ENCODE data around the gene SLC25A34.

SLC25A34 gene

GRCh38 chr1:15751717-15752116, 15.7 kb downstream of the SLC25A34 start:
- DNase-seq (ENCODE audit: low read depth in 2 of 2, low spot score in 1 of 2) = no peak

- DNase-seq (ENCODE audit: low read depth in 2 of 2, low spot score in 1 of 2) = no peak
Measured at GRCh38 chr1:15753776-15754175, 17.7 kb downstream of the SLC25A34 start.

GRCh38 chr1:15755021-15755645, 19.1 kb downstream of the SLC25A34 start:
- DNase-seq (ENCODE audit: low read depth in 2 of 2, low spot score in 1 of 2) = no peak

- DNase-seq (ENCODE audit: low read depth in 2 of 2, low spot score in 1 of 2) = no peak
Measured at GRCh38 chr1:15755646-15756040, 19.6 kb downstream of the SLC25A34 start.

- no peak for DNase-seq (ENCODE audit: low read depth in 2 of 2, low spot score in 1 of 2)
Measured at GRCh38 chr1:15756143-15757015, 20.3 kb downstream of the SLC25A34 start.

GRCh38 chr1:15757016-15757543, 21.0 kb downstream of the SLC25A34 start:
- DNase-seq (ENCODE audit: low read depth in 2 of 2, low spot score in 1 of 2) = no peak

- DNase-seq (ENCODE audit: low read depth in 2 of 2, low spot score in 1 of 2) = no peak
Measured at GRCh38 chr1:15757575-15758342, 21.7 kb downstream of the SLC25A34 start.

- DNase-seq (ENCODE audit: low read depth in 2 of 2, low spot score in 1 of 2) = no peak
Measured at GRCh38 chr1:15758343-15758931, 22.4 kb downstream of the SLC25A34 start, which contains the start of gene FBLIM1. Gene FBLIM1 (plus strand): TSS chr1:15758795. CDS start chr1:15764984, 6,189 bp downstream.

GRCh38 chr1:15758953-15759661, 23.0 kb downstream of the SLC25A34 start:
- DNase-seq (ENCODE audit: low read depth in 2 of 2, low spot score in 1 of 2) = no peak

- DNase-seq (ENCODE audit: low read depth in 2 of 2, low spot score in 1 of 2) = no peak
Measured at GRCh38 chr1:15760520-15761211, 24.6 kb downstream of the SLC25A34 start.

- DNase-seq (ENCODE audit: low read depth in 2 of 2, low spot score in 1 of 2) = no peak
Measured at GRCh38 chr1:15761366-15762128, 25.5 kb downstream of the SLC25A34 start.

- no peak for DNase-seq (ENCODE audit: low read depth in 2 of 2, low spot score in 1 of 2)
Measured at GRCh38 chr1:15762546-15762945, 26.5 kb downstream of the SLC25A34 start.

- DNase-seq (ENCODE audit: low read depth in 2 of 2, low spot score in 1 of 2) = no peak
Measured at GRCh38 chr1:15764269-15764764, 28.3 kb downstream of the SLC25A34 start.

- DNase-seq (ENCODE audit: low read depth in 2 of 2, low spot score in 1 of 2) = no peak
Measured at GRCh38 chr1:15764890-15765289, 28.8 kb downstream of the SLC25A34 start.

- no peak for DNase-seq (ENCODE audit: low read depth in 2 of 2, low spot score in 1 of 2)
Measured at GRCh38 chr1:15765495-15766194, 29.6 kb downstream of the SLC25A34 start.

- no peak for DNase-seq (ENCODE audit: low read depth in 2 of 2, low spot score in 1 of 2)
Measured at GRCh38 chr1:15767941-15768340, 31.9 kb downstream of the SLC25A34 start.

- no peak for DNase-seq (ENCODE audit: low read depth in 2 of 2, low spot score in 1 of 2)
Measured at GRCh38 chr1:15768388-15768787, 32.3 kb downstream of the SLC25A34 start.

- no peak for DNase-seq (ENCODE audit: low read depth in 2 of 2, low spot score in 1 of 2)
Measured at GRCh38 chr1:15770313-15770962, 34.4 kb downstream of the SLC25A34 start.

Measured in stimulated activated CD8-positive, alpha-beta memory T cell treated with anti-CD3 and anti-CD28 coated beads, Interleukin-4, amount 100 ng/mL, for 4 hours (primary cell).